Measurements from ENCODE around the gene RBP7. TPM values are rescaled to one million over a fixed set of nuclear protein-coding genes. Genes with fewer than 3 reads are reported as not detected.
"Not testable (repeated sequence)": the region's sequence is repeated elsewhere in the genome, so short reads cannot be mapped to it uniquely, and the experiment has no call there.

Gene RBP7
- total RNA-seq, 2 experiments from 2014 or later: not detected

GRCh38 chr1:10014016-10014415, 17.0 kb downstream of the RBP7 start:
- H3K4me1 Mint-ChIP-seq: peaks cover 6% of the 10 kb centered on the region
- peaks cover 10% of the 10 kb centered on the region for H3K27me3 Mint-ChIP-seq
- H3K9me3 Mint-ChIP-seq (ENCODE audit: low read depth): no peaks in the 10 kb centered on the region
- DNase-seq: no peak
- H3K27ac Mint-ChIP-seq: no peak overlapping the region
- no peak overlapping the region for H3K4me3 Mint-ChIP-seq
- ATAC-seq: no peak
- CTCF ChIA-PET: no interaction called here
- H3K36me3 Mint-ChIP-seq: no peaks in the 10 kb centered on the region

- Mint-ChIP-seq H3K36me3 (no peaks in the 10 kb centered on the region), H3K9me3 (ENCODE audit: low read depth) (no peaks in the 10 kb centered on the region), H3K4me1 (peaks cover 9% of the 10 kb centered on the region), H3K4me3 (no peak overlapping the region), H3K27me3 (peaks cover 7% of the 10 kb centered on the region), H3K27ac (no peak overlapping the region)
- CTCF ChIA-PET: interaction anchor here (1.0 kb wide), 1 partner anchor 69 kb away, joined by 3 read pairs; no protein-coding TSS in a partner anchor
- DNase-seq (no peak), ATAC-seq (no peak)
Measured at GRCh38 chr1:10019561-10019960, 22.5 kb downstream of the RBP7 start.

- no peak for DNase-seq
- ATAC-seq: no peak
- CTCF ChIA-PET: interaction anchor here (1.0 kb wide), 2 partner anchors 12 to 70 kb away, joined by 3 read pairs; no protein-coding TSS in a partner anchor
- Mint-ChIP-seq H3K4me3 (no peak overlapping the region), H3K4me1 (peaks cover 9% of the 10 kb centered on the region), H3K27me3 (peaks cover 4% of the 10 kb centered on the region), H3K36me3 (no peaks in the 10 kb centered on the region), H3K27ac (no peak overlapping the region), H3K9me3 (ENCODE audit: low read depth) (no peaks in the 10 kb centered on the region)
Measured at GRCh38 chr1:10020086-10020485, 23.1 kb downstream of the RBP7 start.

DNA sequence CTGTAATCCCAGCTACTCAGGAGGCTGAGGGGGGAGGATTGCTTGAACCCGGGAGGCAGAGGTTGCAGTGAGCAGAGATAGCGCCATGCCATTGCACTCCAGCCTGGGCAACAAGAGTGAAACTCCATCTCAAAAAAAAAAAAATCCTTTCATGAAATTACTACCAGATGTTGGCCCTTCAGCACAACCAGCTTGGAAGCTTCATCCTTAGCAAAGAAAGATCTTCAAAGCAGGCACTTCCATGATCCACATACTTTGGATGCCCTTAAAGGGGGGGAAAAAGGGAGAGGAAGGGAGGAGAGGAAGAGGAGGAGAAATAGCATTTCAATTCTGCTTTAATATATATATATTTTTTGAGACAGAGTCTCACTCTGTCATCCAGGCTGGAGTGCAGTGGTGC, 23.6 kb downstream of the RBP7 start:
- not testable (repeated sequence) for ATAC-seq; H3K9me3 Mint-ChIP-seq (ENCODE audit: low read depth); H3K27ac Mint-ChIP-seq; DNase-seq; H3K27me3 Mint-ChIP-seq; H3K36me3 Mint-ChIP-seq; H3K4me3 Mint-ChIP-seq; H3K4me1 Mint-ChIP-seq
- CTCF ChIA-PET: interaction anchor here (1.0 kb wide), 2 partner anchors 13 to 70 kb away, joined by 3 read pairs; no protein-coding TSS in a partner anchor

DNA sequence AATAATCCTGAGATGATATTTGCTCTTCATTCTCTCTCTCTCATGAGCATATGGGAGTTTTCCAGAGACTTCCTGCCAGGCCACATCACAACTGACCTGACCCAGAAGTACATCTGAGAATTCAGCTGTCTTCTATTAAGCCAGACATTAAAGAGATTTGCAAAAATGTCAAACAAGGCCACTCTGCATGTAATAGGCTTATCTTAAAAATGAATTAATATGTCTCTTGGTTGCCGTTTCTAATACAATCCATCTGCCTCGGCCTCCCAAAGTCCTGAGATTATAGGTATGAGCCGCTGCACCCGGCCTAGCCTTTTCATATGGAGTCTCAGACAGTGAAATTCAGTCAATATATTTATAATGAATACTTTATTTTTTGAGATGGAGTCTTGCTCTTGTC, 25.0 kb downstream of the RBP7 start:
- not testable (repeated sequence) for H3K27me3 Mint-ChIP-seq; H3K4me1 Mint-ChIP-seq; H3K9me3 Mint-ChIP-seq (ENCODE audit: low read depth); H3K36me3 Mint-ChIP-seq; H3K4me3 Mint-ChIP-seq; ATAC-seq; H3K27ac Mint-ChIP-seq; DNase-seq
- CTCF ChIA-PET: interaction anchor here (0.7 kb wide), 1 partner anchor 80 kb away, joined by 3 read pairs; no protein-coding TSS in a partner anchor

GRCh38 chr1:10022656-10023055, 25.6 kb downstream of the RBP7 start:
- CTCF ChIA-PET: no interaction called here
- H3K4me1 Mint-ChIP-seq: peaks cover 9% of the 10 kb centered on the region

GRCh38 chr1:10025354-10025753, 28.3 kb downstream of the RBP7 start:
- ATAC-seq (no peak), DNase-seq (no peak)
- Mint-ChIP-seq H3K36me3 (no peaks in the 10 kb centered on the region), H3K27me3 (no peaks in the 10 kb centered on the region), H3K4me1 (no peaks in the 10 kb centered on the region), H3K9me3 (ENCODE audit: low read depth) (no peaks in the 10 kb centered on the region), H3K4me3 (no peak overlapping the region), H3K27ac (no peak overlapping the region)
- CTCF ChIA-PET: interaction anchor here (0.7 to 2.0 kb wide), 3 partner anchors 23 to 315 kb away, joined by 3 to 5 read pairs (median 3); no protein-coding TSS in a partner anchor

More at GRCh38 chr1:10022656-10023055, 25.6 kb downstream of the RBP7 start:
- no peak for ATAC-seq
- no peaks in the 10 kb centered on the region for H3K36me3 Mint-ChIP-seq
- no peaks in the 10 kb centered on the region for H3K9me3 Mint-ChIP-seq (ENCODE audit: low read depth)
- H3K27me3 Mint-ChIP-seq: no peaks in the 10 kb centered on the region
- H3K4me3 Mint-ChIP-seq: no peak overlapping the region
- H3K27ac Mint-ChIP-seq: no peak overlapping the region
- no peak for DNase-seq

- no peak for ATAC-seq
- Mint-ChIP-seq H3K4me3 (no peak overlapping the region), H3K4me1 (peaks cover 2% of the 10 kb centered on the region), H3K27me3 (no peaks in the 10 kb centered on the region), H3K27ac (no peak overlapping the region), H3K36me3 (no peaks in the 10 kb centered on the region), H3K9me3 (ENCODE audit: low read depth) (no peaks in the 10 kb centered on the region)
- CTCF ChIA-PET: interaction anchor here (2.0 kb wide), 1 partner anchor 77 kb away, joined by 5 read pairs; no protein-coding TSS in a partner anchor
- no peak for DNase-seq
Measured at GRCh38 chr1:10027027-10027426, 30.0 kb downstream of the RBP7 start.

- peaks cover 14% of the 10 kb centered on the region for H3K4me1 Mint-ChIP-seq
- CTCF ChIA-PET; ATAC-seq; DNase-seq; H3K27ac Mint-ChIP-seq; H3K36me3 Mint-ChIP-seq; H3K4me3 Mint-ChIP-seq; H3K27me3 Mint-ChIP-seq; H3K9me3 Mint-ChIP-seq (ENCODE audit: low read depth): not testable (repeated sequence)
Measured at GRCh38 chr1:10028956-10029500, 32.0 kb downstream of the RBP7 start.

- ATAC-seq (no peak), DNase-seq (no peak)
- Mint-ChIP-seq H3K9me3 (ENCODE audit: low read depth) (no peaks in the 10 kb centered on the region), H3K27ac (no peak overlapping the region), H3K4me3 (no peak overlapping the region), H3K27me3 (no peaks in the 10 kb centered on the region), H3K36me3 (no peaks in the 10 kb centered on the region), H3K4me1 (peaks cover 22% of the 10 kb centered on the region)
- CTCF ChIA-PET: no interaction called here
Measured at GRCh38 chr1:10031461-10031860, 34.4 kb downstream of the RBP7 start.

DNA sequence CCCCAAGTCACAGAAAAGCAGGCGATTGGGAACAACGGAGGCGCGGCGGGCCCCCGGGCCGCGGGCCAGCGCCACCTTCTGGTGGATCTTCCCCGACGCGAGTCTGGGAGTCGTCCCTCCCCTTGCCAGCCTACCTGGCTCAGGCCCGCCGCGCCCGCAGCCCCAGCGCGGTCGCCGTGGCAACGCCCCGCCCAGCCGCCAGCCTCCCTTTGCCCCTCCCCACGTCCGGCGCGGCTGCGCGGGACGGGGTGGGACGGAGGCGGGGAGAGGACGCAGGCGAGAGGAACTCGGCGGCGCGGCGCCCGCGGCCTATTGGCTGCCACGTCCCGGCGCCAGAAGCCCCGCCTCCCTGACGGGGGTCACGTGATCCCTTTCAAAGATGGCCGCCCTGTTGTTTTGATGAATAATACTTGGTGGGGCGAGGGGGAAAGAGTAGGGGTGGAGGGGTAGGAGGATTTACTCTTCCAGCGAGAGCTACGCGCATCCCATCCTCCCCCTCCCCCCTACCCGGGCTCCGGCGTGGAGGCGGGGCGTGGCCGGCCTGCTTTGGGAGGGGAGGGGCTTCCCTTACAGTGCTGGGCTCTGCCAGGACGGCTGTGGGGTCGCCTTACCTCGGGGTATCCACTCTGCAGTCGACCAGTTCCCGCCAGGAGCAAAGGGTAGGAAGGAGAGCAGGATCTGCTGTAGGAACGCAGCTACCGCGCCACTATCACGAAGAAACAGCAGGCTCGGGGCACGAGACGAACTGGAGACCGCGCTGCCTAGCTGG, 35.7 kb downstream of the RBP7 start, which contains the start of gene UBE4B:
Gene UBE4B, plus strand, starts transcription at position 369 of the 769 bp plus-strand sequence. CDS start 713 bp downstream, outside the sequence.
- peak; percentile 98 for ATAC-seq
- peak within 1 kb of the TSS; percentile 87 for H3K4me3 Mint-ChIP-seq
- peaks cover 24% of the 10 kb centered on the region for H3K4me1 Mint-ChIP-seq
- peak within 1 kb of the TSS; percentile 90 for H3K27ac Mint-ChIP-seq
- H3K36me3 Mint-ChIP-seq: peaks cover 2% of the 10 kb centered on the region
- H3K9me3 Mint-ChIP-seq (ENCODE audit: low read depth): no peaks in the 10 kb centered on the region
- CTCF ChIA-PET: interaction anchor here (0.7 to 1.3 kb wide), 6 partner anchors 14 to 177 kb away, joined by 3 to 4 read pairs (median 3); partner anchors contain the start of genes KIF1B, LZIC and NMNAT1
- peak; percentile 98 for DNase-seq
- no peaks in the 10 kb centered on the region for H3K27me3 Mint-ChIP-seq

- H3K4me1 Mint-ChIP-seq: peaks cover 24% of the 10 kb centered on the region
- peak overlapping the region; percentile 90 for H3K27ac Mint-ChIP-seq
- peaks cover 3% of the 10 kb centered on the region for H3K36me3 Mint-ChIP-seq
- peak; percentile 25 for ATAC-seq
- peak; percentile 51 for DNase-seq
- H3K27me3 Mint-ChIP-seq: no peaks in the 10 kb centered on the region
- no peaks in the 10 kb centered on the region for H3K9me3 Mint-ChIP-seq (ENCODE audit: low read depth)
- CTCF ChIA-PET: interaction anchor here (0.7 to 1.3 kb wide), 6 partner anchors 13 to 177 kb away, joined by 3 to 4 read pairs (median 3); partner anchors contain the start of genes KIF1B, LZIC and NMNAT1
- peak overlapping the region; percentile 87 for H3K4me3 Mint-ChIP-seq
Measured at GRCh38 chr1:10033359-10033845, 36.4 kb downstream of the RBP7 start.

DNA sequence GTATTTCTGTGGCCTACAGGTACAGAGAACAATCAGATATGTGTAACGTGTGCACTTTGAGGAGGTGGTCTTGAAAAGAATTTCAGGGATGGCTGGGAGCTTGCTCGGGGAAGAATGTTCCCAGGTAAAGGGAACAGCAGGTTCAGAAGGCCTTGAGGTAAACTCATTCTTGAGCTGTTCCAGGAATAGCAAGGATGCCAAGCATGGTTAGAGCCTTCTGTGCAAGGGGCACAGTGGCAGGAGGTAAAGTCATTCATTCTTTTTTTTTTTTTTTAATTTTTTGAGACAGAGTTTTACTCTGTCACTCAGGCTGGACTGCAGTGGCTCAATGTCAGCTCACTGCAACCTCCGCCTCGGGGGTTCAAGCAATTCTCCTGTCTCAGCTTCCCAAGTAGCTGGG, 45.7 kb downstream of the RBP7 start:
- CTCF ChIA-PET: no interaction called here
- no peak for DNase-seq
- peaks cover 2% of the 10 kb centered on the region for H3K4me1 Mint-ChIP-seq
- no peaks in the 10 kb centered on the region for H3K9me3 Mint-ChIP-seq (ENCODE audit: low read depth)
- no peak overlapping the region for H3K27ac Mint-ChIP-seq
- ATAC-seq: no peak
- no peaks in the 10 kb centered on the region for H3K27me3 Mint-ChIP-seq
- H3K4me3 Mint-ChIP-seq: no peak overlapping the region
- peaks cover 10% of the 10 kb centered on the region for H3K36me3 Mint-ChIP-seq
